Liver (tissue), 9 donors: ENCODE measurements around the gene SEC14L5. TPM values are rescaled to one million over a fixed set of nuclear protein-coding genes. Genes with fewer than 3 reads are reported as not detected.
"Not testable (repeated sequence)": the region's sequence is repeated elsewhere in the genome, so short reads cannot be mapped to it uniquely, and the experiment has no call there.

Experiments used
- DNase-seq: peaks from one replicate; pipeline ENCODE4 v3.0.0-alpha.2; 2017; ENCODE audit warnings: low spot score
- H3K27ac ChIP-seq, 2 donors: one replicate each; pipeline ENCODE4 v1.7.0; 2013; ENCODE audit warnings: inconsistent platforms in 2 of 2, low read length in 2 of 2, control low read depth in 1 of 2, low read depth in 1 of 2, mild to moderate bottlenecking in 1 of 2
- H3K27me3 ChIP-seq, 4 donors: one replicate each; pipeline versions ENCODE4 v1.6.1 to v1.7.0; 2013; ENCODE audit warnings: low read length in 3 of 4, inconsistent platforms in 1 of 4, mild to moderate bottlenecking in 1 of 4, moderate library complexity in 1 of 4; ENCODE audit not compliant: control insufficient read depth in 4 of 4, insufficient read depth in 4 of 4
- H3K36me3 ChIP-seq, 4 donors: one replicate each; pipeline versions ENCODE4 v1.6.1 to v1.7.0; 2013; ENCODE audit warnings: low read length in 3 of 4, mild to moderate bottlenecking in 3 of 4, low read depth in 1 of 4, moderate library complexity in 1 of 4; ENCODE audit not compliant: control insufficient read depth in 4 of 4, insufficient read depth in 3 of 4
- H3K4me1 ChIP-seq, 4 donors: one replicate each; pipeline versions ENCODE4 v1.6.1 to v1.7.0; 2013; ENCODE audit warnings: low read length in 3 of 4, mild to moderate bottlenecking in 3 of 4, moderate library complexity in 1 of 4; ENCODE audit not compliant: control insufficient read depth in 4 of 4, insufficient read depth in 4 of 4
- H3K4me3 ChIP-seq, 3 donors: one replicate each; pipeline versions ENCODE4 v1.6.1 to v1.7.0; 2013; ENCODE audit warnings: low read length in 3 of 3, control low read depth in 1 of 3, low read depth in 1 of 3, mild to moderate bottlenecking in 1 of 3
- H3K9ac ChIP-seq, 2 donors: one replicate each; pipeline ENCODE4 v1.7.0; 2013; ENCODE audit warnings: low read length in 2 of 2, mild to moderate bottlenecking in 2 of 2, moderate library complexity in 2 of 2, control low read depth in 1 of 2, low read depth in 1 of 2
- H3K9me3 ChIP-seq, 4 donors: one replicate each; pipeline versions ENCODE4 v1.6.1 to v1.7.0; 2013; ENCODE audit warnings: low read length in 3 of 4; ENCODE audit not compliant: control insufficient read depth in 4 of 4
- EGR1 ChIP-seq, 2 donors: IDR thresholded peaks; 2 replicates each; pipeline ENCODE4 v1.6.1; 2016 to 2018; ENCODE audit warnings: antibody characterized with exemption in 2 of 2, low read depth in 2 of 2
- FOXA2 ChIP-seq: IDR thresholded peaks from 2 replicates; pipeline ENCODE4 v1.6.1; 2016; ENCODE audit warnings: antibody characterized with exemption
- GABPA ChIP-seq, 2 donors: IDR thresholded peaks in 1 of 2; conservative IDR thresholded peaks in 1 of 2; 2 replicates each; pipeline ENCODE4 v1.6.1; 2016; ENCODE audit warnings: antibody characterized with exemption in 2 of 2, mild to moderate bottlenecking in 1 of 2, moderate library complexity in 1 of 2
- HNF4A ChIP-seq, 2 donors: conservative IDR thresholded peaks; 2 replicates each; pipeline ENCODE4 v1.6.1; 2016; ENCODE audit warnings: antibody characterized with exemption in 2 of 2, mild to moderate bottlenecking in 2 of 2
- JUND ChIP-seq, 2 donors: IDR thresholded peaks; 2 replicates each; pipeline ENCODE4 v1.6.1; 2016; ENCODE audit warnings: antibody characterized with exemption in 2 of 2
- NR2F2 ChIP-seq: IDR thresholded peaks from 2 replicates; pipeline ENCODE4 v1.6.1; 2016; ENCODE audit warnings: antibody characterized with exemption
- RAD21 ChIP-seq, 2 donors: IDR thresholded peaks; 2 replicates each; pipeline ENCODE4 v1.6.1; 2016; ENCODE audit warnings: antibody characterized with exemption in 2 of 2, mild to moderate bottlenecking in 2 of 2
- RXRA ChIP-seq, 2 donors: IDR thresholded peaks; 2 replicates each; pipeline ENCODE4 v1.6.1; 2017 to 2018; ENCODE audit warnings: antibody characterized with exemption in 2 of 2, mild to moderate bottlenecking in 1 of 2
- SP1 ChIP-seq: IDR thresholded peaks from 2 replicates; pipeline ENCODE4 v1.6.1; 2018; ENCODE audit warnings: antibody characterized with exemption, mild to moderate bottlenecking
- TAF1 ChIP-seq: conservative IDR thresholded peaks from 2 replicates; pipeline ENCODE4 v1.6.1; 2016; ENCODE audit warnings: antibody characterized with exemption, mild to moderate bottlenecking
- YY1 ChIP-seq: IDR thresholded peaks from 2 replicates; pipeline ENCODE4 v1.6.1; 2016; ENCODE audit warnings: antibody characterized with exemption, mild to moderate bottlenecking
- WGBS: extraction: QIAGEN DNeasy Blood & Tissue Kit; methylation state at CpG from one replicate; pipeline ENCODE4 v1.1.7; 2013; 5-methylcytosine and 5-hydroxymethylcytosine counted together
- polyA plus RNA-seq, 2 donors: library from polyadenylated mRNA; stranded (reverse) in 1 of 2; unstranded in 1 of 2; fragments of 200-250 nt in 1 of 2; fragments of >200 nt in 1 of 2; fragmentation: Nextera tagmentation in 1 of 2; extraction: Ambion mirVana in 1 of 2; gene quantifications; one replicate each; pipeline versions ENCODE4 v1.2.1 to v1.2.3, GENCODE V29; 2013 to 2015
- total RNA-seq, 2 donors: library from RNA; depleted of rRNA; stranded (reverse); fragments of >200 nt; gene quantifications; one replicate each; pipeline ENCODE4 v1.2.3, GENCODE V29; 2014
- TF ChIP-seq, protein P1 (sequence below): fragments of 150-350 bp; IDR thresholded peaks from 2 replicates; pipeline ENCODE4 v1.5.1; 2017; ENCODE audit warnings: improper control_type of control experiment, low read depth, low read length; ENCODE audit not compliant: missing input control
- TF ChIP-seq, protein P2 (sequence below): IDR thresholded peaks from 2 replicates; pipeline ENCODE4 v1.6.1; 2016; ENCODE audit warnings: antibody characterized with exemption, mild to moderate bottlenecking
- TF ChIP-seq, protein P3 (sequence below): IDR thresholded peaks from 2 replicates; pipeline ENCODE4 v1.6.1; 2016; ENCODE audit warnings: antibody characterized with exemption
- TF ChIP-seq, protein P4 (sequence below): IDR thresholded peaks from 2 replicates; pipeline ENCODE4 v1.6.1; 2016; ENCODE audit warnings: antibody characterized with exemption
- TF ChIP-seq, protein P5 (sequence below): IDR thresholded peaks from 2 replicates; pipeline ENCODE4 v1.6.1; 2016; ENCODE audit warnings: antibody characterized with exemption
- donor health status: healthy.
- donor health status: healthy.
- donor health status: healthy.
- donor health status: healthy.
- donor health status: healthy.

SEC14L5 gene
- total and polyA plus RNA-seq, 4 donors, result 0.03 to 0.65 (median 0.12) TPM

DNA sequence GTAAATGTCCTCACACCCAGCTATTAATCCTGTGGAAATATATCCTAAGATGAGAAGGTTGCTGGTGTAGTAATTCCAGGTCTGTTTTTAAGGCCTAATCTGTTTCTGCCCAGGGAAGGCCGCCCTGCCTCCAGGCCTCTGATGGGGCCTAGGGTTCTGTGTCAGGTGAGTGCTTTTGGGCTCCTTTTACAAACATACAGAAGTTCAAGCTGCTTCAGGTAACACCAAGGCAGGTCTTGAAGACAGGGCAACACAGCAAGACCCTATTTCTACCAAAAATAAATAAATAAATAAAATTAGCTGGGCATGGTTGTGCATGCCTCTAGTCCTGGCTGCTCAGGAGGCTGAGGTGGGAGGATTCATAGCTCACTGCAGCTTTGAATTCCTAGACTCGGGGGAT is 30.5 kb upstream of the SEC14L5 start:
- peaks cover 4 to 23% (median 17%) of the 10 kb centered on the region in 4 donors for H3K4me1 ChIP-seq
- H3K9me3 ChIP-seq, result no peaks in the 10 kb centered on the region
- no peaks in the 10 kb centered on the region for H3K27me3 ChIP-seq
- TF ChIP-seq SP1 (no peak), YY1 (no peak), JUND (IDR thresholded peaks at IDR 0.05) (no peak), GABPA (IDR thresholded peaks at IDR 0.05 in 1 of 2, conservative IDR thresholded peaks at IDR 0.05 in 1 of 2) (no peak), EGR1 (IDR thresholded peaks at IDR 0.05; ENCODE audit: low read depth in 2 of 2) (no peak), TAF1 (no peak), RXRA (IDR thresholded peaks at IDR 0.05) (no peak)
- TF ChIP-seq, protein P1, sequence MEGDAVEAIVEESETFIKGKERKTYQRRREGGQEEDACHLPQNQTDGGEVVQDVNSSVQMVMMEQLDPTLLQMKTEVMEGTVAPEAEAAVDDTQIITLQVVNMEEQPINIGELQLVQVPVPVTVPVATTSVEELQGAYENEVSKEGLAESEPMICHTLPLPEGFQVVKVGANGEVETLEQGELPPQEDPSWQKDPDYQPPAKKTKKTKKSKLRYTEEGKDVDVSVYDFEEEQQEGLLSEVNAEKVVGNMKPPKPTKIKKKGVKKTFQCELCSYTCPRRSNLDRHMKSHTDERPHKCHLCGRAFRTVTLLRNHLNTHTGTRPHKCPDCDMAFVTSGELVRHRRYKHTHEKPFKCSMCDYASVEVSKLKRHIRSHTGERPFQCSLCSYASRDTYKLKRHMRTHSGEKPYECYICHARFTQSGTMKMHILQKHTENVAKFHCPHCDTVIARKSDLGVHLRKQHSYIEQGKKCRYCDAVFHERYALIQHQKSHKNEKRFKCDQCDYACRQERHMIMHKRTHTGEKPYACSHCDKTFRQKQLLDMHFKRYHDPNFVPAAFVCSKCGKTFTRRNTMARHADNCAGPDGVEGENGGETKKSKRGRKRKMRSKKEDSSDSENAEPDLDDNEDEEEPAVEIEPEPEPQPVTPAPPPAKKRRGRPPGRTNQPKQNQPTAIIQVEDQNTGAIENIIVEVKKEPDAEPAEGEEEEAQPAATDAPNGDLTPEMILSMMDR, result no peak
- TF ChIP-seq, protein P2, sequence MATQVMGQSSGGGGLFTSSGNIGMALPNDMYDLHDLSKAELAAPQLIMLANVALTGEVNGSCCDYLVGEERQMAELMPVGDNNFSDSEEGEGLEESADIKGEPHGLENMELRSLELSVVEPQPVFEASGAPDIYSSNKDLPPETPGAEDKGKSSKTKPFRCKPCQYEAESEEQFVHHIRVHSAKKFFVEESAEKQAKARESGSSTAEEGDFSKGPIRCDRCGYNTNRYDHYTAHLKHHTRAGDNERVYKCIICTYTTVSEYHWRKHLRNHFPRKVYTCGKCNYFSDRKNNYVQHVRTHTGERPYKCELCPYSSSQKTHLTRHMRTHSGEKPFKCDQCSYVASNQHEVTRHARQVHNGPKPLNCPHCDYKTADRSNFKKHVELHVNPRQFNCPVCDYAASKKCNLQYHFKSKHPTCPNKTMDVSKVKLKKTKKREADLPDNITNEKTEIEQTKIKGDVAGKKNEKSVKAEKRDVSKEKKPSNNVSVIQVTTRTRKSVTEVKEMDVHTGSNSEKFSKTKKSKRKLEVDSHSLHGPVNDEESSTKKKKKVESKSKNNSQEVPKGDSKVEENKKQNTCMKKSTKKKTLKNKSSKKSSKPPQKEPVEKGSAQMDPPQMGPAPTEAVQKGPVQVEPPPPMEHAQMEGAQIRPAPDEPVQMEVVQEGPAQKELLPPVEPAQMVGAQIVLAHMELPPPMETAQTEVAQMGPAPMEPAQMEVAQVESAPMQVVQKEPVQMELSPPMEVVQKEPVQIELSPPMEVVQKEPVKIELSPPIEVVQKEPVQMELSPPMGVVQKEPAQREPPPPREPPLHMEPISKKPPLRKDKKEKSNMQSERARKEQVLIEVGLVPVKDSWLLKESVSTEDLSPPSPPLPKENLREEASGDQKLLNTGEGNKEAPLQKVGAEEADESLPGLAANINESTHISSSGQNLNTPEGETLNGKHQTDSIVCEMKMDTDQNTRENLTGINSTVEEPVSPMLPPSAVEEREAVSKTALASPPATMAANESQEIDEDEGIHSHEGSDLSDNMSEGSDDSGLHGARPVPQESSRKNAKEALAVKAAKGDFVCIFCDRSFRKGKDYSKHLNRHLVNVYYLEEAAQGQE, result no peak
- no peak overlapping the region for H3K4me3 ChIP-seq
- peaks cover 0 to 6% (median under 1%) of the 10 kb centered on the region in 4 donors for H3K36me3 ChIP-seq
- no peak overlapping the region for H3K27ac ChIP-seq
- DNase-seq, result no peak
- WGBS, result 72% methylated on average over 2 of the region's 2 CpGs
- H3K9ac ChIP-seq, result no peak overlapping the region

DNA sequence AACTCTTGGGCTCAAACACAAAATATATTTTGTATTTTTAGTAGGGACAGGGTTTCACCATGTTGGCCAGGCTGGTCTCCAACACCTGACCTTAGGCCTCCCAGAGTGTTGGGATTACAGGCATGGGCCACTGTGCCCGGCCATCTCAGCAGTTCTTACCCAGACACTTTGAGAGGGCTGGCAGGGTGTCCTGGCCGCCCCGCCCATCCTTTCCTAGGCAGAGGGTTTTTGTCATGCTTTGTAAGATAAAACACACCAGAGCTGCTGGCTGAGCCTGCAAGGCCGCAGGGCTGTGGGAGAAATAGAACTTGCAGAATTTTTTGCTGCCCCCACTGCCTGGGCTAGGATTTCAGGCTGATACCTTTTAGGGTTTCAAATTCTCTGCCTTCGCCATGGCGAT is 29.9 kb upstream of the SEC14L5 start:
- no peaks in the 10 kb centered on the region for H3K27me3 ChIP-seq
- WGBS, result 93% methylated on average over 6 of the region's 6 CpGs
- DNase-seq, result no peak
- no peak overlapping the region for H3K4me3 ChIP-seq
- no peaks in the 10 kb centered on the region for H3K9me3 ChIP-seq
- no peak overlapping the region for H3K9ac ChIP-seq
- H3K36me3 ChIP-seq, result peaks cover 0 to 6% (median under 1%) of the 10 kb centered on the region in 4 donors
- H3K4me1 ChIP-seq, result peaks cover 4 to 23% (median 17%) of the 10 kb centered on the region in 4 donors
- H3K27ac ChIP-seq, result no peak overlapping the region
- TF ChIP-seq JUND (IDR thresholded peaks at IDR 0.05) (no peak), RAD21 (IDR thresholded peaks at IDR 0.05) (no peak), NR2F2 (no peak), GABPA (IDR thresholded peaks at IDR 0.05 in 1 of 2, conservative IDR thresholded peaks at IDR 0.05 in 1 of 2) (no peak), HNF4A (conservative IDR thresholded peaks at IDR 0.05) (no peak), SP1 (no peak), RXRA (IDR thresholded peaks at IDR 0.05) (no peak), FOXA2 (no peak)
- TF ChIP-seq, protein P3, sequence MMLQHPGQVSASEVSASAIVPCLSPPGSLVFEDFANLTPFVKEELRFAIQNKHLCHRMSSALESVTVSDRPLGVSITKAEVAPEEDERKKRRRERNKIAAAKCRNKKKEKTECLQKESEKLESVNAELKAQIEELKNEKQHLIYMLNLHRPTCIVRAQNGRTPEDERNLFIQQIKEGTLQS, result no peak
- TF ChIP-seq, protein P4, sequence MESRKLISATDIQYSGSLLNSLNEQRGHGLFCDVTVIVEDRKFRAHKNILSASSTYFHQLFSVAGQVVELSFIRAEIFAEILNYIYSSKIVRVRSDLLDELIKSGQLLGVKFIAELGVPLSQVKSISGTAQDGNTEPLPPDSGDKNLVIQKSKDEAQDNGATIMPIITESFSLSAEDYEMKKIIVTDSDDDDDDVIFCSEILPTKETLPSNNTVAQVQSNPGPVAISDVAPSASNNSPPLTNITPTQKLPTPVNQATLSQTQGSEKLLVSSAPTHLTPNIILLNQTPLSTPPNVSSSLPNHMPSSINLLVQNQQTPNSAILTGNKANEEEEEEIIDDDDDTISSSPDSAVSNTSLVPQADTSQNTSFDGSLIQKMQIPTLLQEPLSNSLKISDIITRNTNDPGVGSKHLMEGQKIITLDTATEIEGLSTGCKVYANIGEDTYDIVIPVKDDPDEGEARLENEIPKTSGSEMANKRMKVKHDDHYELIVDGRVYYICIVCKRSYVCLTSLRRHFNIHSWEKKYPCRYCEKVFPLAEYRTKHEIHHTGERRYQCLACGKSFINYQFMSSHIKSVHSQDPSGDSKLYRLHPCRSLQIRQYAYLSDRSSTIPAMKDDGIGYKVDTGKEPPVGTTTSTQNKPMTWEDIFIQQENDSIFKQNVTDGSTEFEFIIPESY, result no peak
- TF ChIP-seq, protein P5, sequence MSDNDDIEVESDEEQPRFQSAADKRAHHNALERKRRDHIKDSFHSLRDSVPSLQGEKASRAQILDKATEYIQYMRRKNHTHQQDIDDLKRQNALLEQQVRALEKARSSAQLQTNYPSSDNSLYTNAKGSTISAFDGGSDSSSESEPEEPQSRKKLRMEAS, result no peak

DNA sequence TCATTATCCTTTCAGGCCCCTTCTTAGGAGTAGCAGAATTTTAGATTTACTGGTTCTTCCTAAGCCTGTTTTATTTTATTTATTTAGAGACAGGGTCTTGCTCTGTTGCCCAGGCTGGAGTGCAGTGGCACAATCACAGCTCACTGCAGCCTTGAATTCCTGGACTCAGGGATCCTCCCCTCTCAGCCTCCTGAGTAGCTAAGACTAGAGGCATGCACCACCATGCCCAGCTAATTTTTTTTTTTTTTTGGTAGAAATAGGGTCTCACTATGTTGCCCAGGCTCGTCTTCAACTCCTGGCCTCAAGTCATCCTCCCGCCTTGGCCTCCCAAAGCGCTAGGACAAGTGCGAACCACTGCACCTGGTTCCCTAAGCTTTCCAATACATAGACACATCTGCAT is 28.5 kb upstream of the SEC14L5 start:
- H3K9me3 ChIP-seq, H3K27me3 ChIP-seq, H3K36me3 ChIP-seq, H3K4me3 ChIP-seq, H3K9ac ChIP-seq, DNase-seq, H3K27ac ChIP-seq: not testable (repeated sequence)
- peaks cover 6 to 31% (median 24%) of the 10 kb centered on the region in 4 donors for H3K4me1 ChIP-seq
- 94% methylated on average over 4 of the region's 4 CpGs for WGBS
